ENCODE results near the gene MRPL16. TPM values are rescaled to one million over a fixed set of nuclear protein-coding genes. Genes with fewer than 3 reads are reported as not detected.

Gene MRPL16
- total and polyA plus RNA-seq, 2 experiments from 2014 or later = 77.4 to 176 TPM

DNA sequence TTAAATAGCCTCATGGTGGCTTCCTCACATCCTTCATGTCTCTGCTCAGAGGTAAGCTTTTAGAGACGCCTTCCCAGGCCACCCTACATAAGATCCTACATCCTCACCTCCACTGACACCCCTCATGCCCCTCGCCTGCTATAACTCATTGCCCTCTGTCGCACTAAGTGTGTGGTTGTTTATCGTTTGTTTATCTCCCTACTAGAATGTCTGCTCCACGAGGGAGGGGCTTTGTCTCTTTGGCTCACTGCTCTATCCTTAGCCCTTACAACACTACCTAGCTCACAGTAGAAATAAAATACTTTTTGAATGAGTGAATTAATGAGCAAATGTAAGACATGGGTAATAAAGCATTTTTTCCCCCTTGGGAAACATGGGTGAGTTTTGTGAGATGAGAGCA, 36.0 kb upstream of the MRPL16 start (continued):
- TF ChIP-seq, protein P1, sequence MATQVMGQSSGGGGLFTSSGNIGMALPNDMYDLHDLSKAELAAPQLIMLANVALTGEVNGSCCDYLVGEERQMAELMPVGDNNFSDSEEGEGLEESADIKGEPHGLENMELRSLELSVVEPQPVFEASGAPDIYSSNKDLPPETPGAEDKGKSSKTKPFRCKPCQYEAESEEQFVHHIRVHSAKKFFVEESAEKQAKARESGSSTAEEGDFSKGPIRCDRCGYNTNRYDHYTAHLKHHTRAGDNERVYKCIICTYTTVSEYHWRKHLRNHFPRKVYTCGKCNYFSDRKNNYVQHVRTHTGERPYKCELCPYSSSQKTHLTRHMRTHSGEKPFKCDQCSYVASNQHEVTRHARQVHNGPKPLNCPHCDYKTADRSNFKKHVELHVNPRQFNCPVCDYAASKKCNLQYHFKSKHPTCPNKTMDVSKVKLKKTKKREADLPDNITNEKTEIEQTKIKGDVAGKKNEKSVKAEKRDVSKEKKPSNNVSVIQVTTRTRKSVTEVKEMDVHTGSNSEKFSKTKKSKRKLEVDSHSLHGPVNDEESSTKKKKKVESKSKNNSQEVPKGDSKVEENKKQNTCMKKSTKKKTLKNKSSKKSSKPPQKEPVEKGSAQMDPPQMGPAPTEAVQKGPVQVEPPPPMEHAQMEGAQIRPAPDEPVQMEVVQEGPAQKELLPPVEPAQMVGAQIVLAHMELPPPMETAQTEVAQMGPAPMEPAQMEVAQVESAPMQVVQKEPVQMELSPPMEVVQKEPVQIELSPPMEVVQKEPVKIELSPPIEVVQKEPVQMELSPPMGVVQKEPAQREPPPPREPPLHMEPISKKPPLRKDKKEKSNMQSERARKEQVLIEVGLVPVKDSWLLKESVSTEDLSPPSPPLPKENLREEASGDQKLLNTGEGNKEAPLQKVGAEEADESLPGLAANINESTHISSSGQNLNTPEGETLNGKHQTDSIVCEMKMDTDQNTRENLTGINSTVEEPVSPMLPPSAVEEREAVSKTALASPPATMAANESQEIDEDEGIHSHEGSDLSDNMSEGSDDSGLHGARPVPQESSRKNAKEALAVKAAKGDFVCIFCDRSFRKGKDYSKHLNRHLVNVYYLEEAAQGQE (IDR thresholded peaks at IDR 0.05; ENCODE audit: unreplicated experiment) = no peak
- TF ChIP-seq NANOG (IDR thresholded peaks at IDR 0.05; ENCODE audit: borderline replicate concordance) (no peak), EZH2phosphoT487 (IDR thresholded peaks at IDR 0.05; ENCODE audit: unreplicated experiment) (no peak), EZH2 (IDR thresholded peaks at IDR 0.05; ENCODE audit: low read depth, unreplicated experiment) (no peak), POLR2AphosphoS5 (IDR thresholded peaks at IDR 0.05; ENCODE audit: low read depth) (no peak), STAT1 (IDR thresholded peaks at IDR 0.05; ENCODE audit: unreplicated experiment) (no peak), JUNB (IDR thresholded peaks at IDR 0.05; ENCODE audit: unreplicated experiment) (no peak), ZNF331 (CRISPR knock-in tag; IDR thresholded peaks at IDR 0.05; ENCODE audit: low read depth) (no peak)
- TF ChIP-seq, protein P2, sequence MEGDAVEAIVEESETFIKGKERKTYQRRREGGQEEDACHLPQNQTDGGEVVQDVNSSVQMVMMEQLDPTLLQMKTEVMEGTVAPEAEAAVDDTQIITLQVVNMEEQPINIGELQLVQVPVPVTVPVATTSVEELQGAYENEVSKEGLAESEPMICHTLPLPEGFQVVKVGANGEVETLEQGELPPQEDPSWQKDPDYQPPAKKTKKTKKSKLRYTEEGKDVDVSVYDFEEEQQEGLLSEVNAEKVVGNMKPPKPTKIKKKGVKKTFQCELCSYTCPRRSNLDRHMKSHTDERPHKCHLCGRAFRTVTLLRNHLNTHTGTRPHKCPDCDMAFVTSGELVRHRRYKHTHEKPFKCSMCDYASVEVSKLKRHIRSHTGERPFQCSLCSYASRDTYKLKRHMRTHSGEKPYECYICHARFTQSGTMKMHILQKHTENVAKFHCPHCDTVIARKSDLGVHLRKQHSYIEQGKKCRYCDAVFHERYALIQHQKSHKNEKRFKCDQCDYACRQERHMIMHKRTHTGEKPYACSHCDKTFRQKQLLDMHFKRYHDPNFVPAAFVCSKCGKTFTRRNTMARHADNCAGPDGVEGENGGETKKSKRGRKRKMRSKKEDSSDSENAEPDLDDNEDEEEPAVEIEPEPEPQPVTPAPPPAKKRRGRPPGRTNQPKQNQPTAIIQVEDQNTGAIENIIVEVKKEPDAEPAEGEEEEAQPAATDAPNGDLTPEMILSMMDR (conservative IDR thresholded peaks at IDR 0.05; ENCODE audit: low read depth in 2 of 2) = no peak

DNA sequence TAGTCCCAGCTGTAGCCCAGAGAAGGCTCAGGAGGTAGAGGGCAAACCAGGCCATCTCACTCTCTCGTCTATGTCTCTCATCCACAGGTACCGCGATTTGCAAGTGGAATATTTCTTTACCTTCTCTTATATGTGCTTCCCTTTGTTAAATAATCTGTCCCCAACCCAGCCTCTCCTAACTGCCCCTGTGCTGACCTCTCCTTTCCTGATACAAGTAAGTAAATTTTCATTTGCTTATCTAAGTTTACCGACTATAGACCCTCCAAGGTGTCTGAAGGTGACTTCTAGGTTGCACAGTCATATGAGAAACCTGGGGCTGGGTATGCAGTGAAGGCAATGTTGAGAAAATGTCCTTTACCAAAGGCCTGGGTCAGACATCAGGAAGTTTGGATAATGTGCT, 34.8 kb upstream of the MRPL16 start, which contains the start of gene CBLIF:
TSS of gene CBLIF (minus strand) at position 101 of the 400 bp plus-strand sequence. CDS start at position 55, 46 bp downstream.
- Mint-ChIP-seq H3K4me1 (peaks cover 6% of the 10 kb centered on the region), H3K36me3 (ENCODE audit: low read depth) (no peaks in the 10 kb centered on the region), H3K27ac (peak within 1 kb of the TSS; percentile 39; the same call in 1 of the 2 replicates), H3K4me3 (no peak within 1 kb of the TSS), H3K27me3 (ENCODE audit: insufficient read depth, low read depth, poor library complexity) (peaks cover 2% of the 10 kb centered on the region), H3K9me3 (no peaks in the 10 kb centered on the region)
- Histone ChIP-seq H3K4me3 (no peak within 1 kb of the TSS), H4K20me1 (replicated peaks; ENCODE audit: insufficient read depth) (no peaks in the 10 kb centered on the region), H3K27ac (ENCODE audit: low read depth) (no peak within 1 kb of the TSS), H3K27me3 (ENCODE audit: insufficient read depth) (no peaks in the 10 kb centered on the region), H3K4me1 (ENCODE audit: insufficient read depth) (peaks cover 15% of the 10 kb centered on the region), H3K9me2 (ENCODE audit: insufficient read depth) (no peaks in the 10 kb centered on the region), H3K36me3 (ENCODE audit: insufficient read depth) (no peaks in the 10 kb centered on the region), H3K79me2 (replicated peaks; ENCODE audit: insufficient read depth) (no peaks in the 10 kb centered on the region), H3K4me2 (peak within 1 kb of the TSS; percentile 60; the same call in 1 of the 2 replicates), H3F3A (replicated peaks; ENCODE audit: low read depth) (no peaks in the 10 kb centered on the region), H2AFZ (peak within 1 kb of the TSS; percentile 13; the same call in 1 of the 2 replicates)
- DNase-seq (ENCODE audit: low spot score) (no peak), ATAC-seq (no peak)
- TF ChIP-seq ZNF114 (CRISPR knock-in tag; IDR thresholded peaks at IDR 0.05) = no peak
- no peak for TF ChIP-seq EZH2 (IDR thresholded peaks at IDR 0.05; ENCODE audit: low read depth, unreplicated experiment)
- TF ChIP-seq ZNF331 (CRISPR knock-in tag; IDR thresholded peaks at IDR 0.05; ENCODE audit: low read depth) = no peak
- TF ChIP-seq, protein P2 (conservative IDR thresholded peaks at IDR 0.05; ENCODE audit: low read depth in 2 of 2) = no peak
- TF ChIP-seq, protein P1 (IDR thresholded peaks at IDR 0.05; ENCODE audit: unreplicated experiment) = no peak

Measured in GM23338 (cell line).